ENCODE data around the gene COL9A3.

Gene COL9A3

DNA sequence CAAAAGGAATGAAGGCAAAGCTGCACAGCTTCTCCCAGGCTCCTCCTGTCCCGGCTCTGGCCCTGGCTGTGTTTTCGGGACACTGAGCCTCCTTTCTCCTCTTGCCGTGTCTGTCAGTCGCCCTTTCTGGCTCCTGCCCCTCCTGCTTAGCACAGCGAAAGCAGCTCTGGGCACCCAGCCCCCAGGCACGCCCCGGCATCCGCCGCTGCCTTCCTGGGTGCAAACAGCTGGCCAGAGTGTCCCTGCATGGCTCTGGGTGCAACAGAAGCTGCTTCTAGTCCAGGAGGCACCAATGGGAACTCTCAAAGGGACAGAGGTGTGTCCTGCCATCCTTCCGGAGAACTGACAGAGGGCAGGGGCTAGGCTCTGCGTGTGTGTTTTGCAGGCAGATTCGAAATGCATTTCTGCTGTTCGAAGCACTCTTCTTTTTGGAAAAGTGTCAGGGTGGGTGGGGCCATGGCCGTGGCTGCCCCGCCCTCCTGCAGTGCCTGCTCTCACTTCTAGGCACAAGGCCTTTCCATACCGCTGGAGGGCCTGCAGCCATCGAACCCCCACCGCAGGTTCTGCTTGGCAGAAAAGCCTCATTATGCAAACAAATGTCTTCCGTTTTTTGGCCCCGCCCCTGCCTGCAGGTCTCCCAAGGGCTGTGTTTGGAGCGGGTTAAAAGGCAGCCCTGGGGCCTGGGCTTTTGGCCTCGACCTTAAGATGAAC, 15.5 kb downstream of the COL9A3 start:
- no peak for DNase-seq (ENCODE audit: low read depth)
- no peak overlapping the region for H3K4me3 ChIP-seq (ENCODE audit: control insufficient read depth, low read depth, low read length)
- TF ChIP-seq, protein P1, sequence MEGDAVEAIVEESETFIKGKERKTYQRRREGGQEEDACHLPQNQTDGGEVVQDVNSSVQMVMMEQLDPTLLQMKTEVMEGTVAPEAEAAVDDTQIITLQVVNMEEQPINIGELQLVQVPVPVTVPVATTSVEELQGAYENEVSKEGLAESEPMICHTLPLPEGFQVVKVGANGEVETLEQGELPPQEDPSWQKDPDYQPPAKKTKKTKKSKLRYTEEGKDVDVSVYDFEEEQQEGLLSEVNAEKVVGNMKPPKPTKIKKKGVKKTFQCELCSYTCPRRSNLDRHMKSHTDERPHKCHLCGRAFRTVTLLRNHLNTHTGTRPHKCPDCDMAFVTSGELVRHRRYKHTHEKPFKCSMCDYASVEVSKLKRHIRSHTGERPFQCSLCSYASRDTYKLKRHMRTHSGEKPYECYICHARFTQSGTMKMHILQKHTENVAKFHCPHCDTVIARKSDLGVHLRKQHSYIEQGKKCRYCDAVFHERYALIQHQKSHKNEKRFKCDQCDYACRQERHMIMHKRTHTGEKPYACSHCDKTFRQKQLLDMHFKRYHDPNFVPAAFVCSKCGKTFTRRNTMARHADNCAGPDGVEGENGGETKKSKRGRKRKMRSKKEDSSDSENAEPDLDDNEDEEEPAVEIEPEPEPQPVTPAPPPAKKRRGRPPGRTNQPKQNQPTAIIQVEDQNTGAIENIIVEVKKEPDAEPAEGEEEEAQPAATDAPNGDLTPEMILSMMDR (conservative IDR thresholded peaks at IDR 0.05; ENCODE audit: control insufficient read depth, insufficient read depth, low read depth, low read length), result no peak

DNA sequence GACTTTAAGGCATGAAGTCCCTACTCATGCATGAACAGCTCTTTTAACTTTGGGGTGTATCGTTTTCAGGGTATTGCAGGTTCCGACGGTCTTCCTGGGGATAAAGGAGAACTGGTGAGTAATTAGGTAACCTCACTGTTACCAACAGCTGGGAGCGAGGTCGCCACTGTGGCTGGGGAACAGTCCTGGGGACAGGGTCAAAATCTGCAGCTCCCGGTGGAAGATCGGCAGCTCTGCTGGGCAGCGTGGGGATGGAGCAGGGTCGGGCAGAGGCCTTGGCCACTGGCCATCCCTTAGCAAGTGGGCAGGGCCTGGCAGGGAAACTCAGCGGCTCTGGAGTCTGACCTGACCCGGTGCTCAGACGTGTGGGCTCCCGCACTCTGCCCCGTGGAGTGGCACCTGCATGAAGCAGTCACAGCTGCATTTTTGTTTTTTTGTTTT, 16.1 kb downstream of the COL9A3 start:
- TF ChIP-seq, protein P1 (conservative IDR thresholded peaks at IDR 0.05; ENCODE audit: control insufficient read depth, insufficient read depth, low read depth, low read length), result no peak
- H3K4me3 ChIP-seq (ENCODE audit: control insufficient read depth, low read depth, low read length), result no peak overlapping the region
- DNase-seq (ENCODE audit: low read depth), result no peak

DNA sequence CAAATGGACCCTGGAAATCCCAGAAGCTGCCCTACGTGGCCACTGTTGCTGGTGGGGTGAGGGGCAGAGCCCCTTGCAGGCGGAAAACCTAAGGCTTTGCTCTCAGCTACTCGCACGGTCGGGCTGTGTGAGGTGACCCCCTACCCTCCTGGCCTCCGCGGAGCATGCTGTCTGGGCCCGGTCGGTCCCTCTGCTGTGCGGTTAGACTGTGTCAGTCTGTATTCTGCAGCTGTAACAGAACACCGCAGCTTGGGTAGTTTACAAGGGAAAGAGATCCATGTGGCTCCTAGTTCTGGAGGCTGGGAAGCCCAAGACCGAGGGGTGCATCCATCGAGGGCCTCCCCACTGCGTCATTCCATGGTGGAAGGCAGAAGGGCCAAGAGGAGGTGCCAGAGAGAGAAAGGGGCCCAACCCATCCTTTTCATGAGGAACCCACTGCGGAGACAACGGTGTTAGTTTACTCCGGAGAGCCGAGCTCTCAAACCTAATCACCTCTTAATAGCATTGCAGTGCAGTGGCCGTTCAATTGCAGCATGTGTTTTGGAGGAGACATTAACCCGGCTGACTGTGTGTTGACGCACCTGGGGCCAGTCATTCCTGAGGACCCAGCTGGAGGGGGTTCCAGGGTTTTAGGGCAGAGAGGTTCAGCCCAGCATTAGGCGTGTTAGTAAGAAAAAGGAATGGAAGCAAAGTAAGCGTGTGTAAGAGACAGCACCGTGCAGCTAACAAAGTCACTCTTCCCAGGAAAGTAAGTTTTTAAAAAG, 18.3 kb downstream of the COL9A3 start:
- DNase-seq (ENCODE audit: low read depth), result no peak
- H3K4me3 ChIP-seq (ENCODE audit: control insufficient read depth, low read depth, low read length), result no peak overlapping the region
- TF ChIP-seq, protein P1 (conservative IDR thresholded peaks at IDR 0.05; ENCODE audit: control insufficient read depth, insufficient read depth, low read depth, low read length), result no peak

DNA sequence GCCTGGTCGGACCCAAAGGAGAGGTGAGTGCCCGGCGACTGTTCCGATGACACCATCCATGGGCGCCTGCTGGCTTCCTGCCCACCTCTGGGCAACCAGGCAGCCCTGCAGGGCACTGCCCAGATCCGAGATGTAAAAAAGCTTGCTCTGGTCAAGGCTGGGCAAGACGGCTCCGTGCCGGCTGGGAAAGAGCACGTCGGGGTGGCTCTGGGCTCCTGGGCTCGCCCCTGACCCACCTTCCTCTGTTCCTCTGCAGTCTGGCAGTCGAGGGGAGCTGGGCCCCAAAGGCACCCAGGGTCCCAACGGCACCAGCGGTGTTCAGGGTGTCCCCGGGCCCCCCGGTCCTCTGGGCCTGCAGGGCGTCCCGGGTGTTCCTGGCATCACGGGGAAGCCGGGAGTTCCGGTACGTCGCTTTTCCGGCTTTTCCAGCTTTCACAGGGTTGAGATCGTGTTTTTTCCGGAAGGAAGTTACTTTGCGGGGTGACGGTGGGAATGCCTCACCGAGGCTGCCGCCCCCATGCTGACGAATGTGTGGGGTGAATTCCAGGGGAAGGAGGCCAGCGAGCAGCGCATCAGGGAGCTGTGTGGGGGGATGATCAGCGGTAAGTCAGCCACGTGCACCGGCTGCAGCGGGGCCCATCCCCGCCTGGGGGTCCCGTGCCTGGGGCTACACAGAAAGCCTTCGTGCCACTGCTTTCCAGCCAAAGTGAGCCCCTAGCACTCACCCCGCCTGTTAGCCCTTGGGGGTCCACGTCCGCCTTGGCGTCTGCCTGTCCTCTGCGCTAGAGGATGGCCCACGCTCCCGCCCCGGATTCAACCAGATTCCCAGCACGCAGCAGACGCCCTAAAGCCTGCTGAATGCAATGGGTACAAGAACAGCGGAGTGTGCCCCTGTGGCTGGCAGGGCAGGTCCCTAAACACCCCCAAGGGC, 19.3 kb downstream of the COL9A3 start:
- TF ChIP-seq, protein P1 (conservative IDR thresholded peaks at IDR 0.05; ENCODE audit: control insufficient read depth, insufficient read depth, low read depth, low read length), result no peak
- DNase-seq (ENCODE audit: low read depth), result peak; percentile 63
- peak overlapping the region; percentile 33 for H3K4me3 ChIP-seq (ENCODE audit: control insufficient read depth, low read depth, low read length)

DNA sequence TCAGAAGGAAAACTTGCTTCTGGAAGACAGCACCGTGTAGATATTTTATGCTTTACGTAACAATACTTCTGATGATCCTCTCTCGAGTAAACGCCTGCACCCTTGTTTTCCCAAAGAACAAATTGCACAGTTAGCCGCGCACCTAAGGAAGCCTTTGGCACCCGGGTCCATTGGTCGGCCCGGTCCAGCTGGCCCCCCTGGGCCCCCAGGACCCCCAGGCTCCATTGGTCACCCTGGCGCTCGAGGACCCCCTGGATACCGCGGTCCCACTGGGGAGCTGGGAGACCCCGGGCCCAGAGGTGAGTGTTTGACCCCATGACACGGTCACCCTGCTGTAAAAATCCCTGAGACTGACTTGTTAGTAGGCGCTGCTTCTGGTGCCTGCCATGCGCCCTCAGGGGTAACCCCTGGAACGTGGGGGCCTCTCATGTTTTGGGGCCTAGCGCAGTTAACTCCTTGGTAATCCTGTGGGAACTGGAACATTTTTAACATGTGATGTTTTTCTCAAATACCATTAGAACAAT, 20.2 kb downstream of the COL9A3 start:
- DNase-seq (ENCODE audit: low read depth), result no peak
- TF ChIP-seq, protein P1 (conservative IDR thresholded peaks at IDR 0.05; ENCODE audit: control insufficient read depth, insufficient read depth, low read depth, low read length), result no peak
- peak overlapping the region; percentile 33 for H3K4me3 ChIP-seq (ENCODE audit: control insufficient read depth, low read depth, low read length)

DNA sequence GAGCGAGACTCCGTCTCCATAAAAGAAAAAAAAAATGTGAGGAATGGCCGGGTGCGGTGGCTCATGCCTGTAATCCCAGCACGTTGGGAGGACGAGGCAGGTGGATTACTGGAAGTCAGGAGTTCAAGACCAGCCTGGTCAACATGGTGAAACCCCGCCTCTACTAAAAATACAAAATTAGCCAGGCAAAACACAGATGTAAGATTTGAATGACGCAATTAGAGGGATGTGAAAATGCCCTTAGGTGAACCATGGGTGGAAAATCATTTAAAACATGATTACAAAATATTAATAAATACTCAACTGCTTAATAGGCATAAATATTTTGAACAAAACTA, 20.9 kb downstream of the COL9A3 start:
- TF ChIP-seq, protein P1 (conservative IDR thresholded peaks at IDR 0.05; ENCODE audit: control insufficient read depth, insufficient read depth, low read depth, low read length), result no peak
- no peak for DNase-seq (ENCODE audit: low read depth)
- no peak overlapping the region for H3K4me3 ChIP-seq (ENCODE audit: control insufficient read depth, low read depth, low read length)
